ENCODE results near the gene FAM184A.

GRCh38 chr6:119012521-119012920, 65.9 kb downstream of the FAM184A start:
- TF ChIP-seq, protein P1, sequence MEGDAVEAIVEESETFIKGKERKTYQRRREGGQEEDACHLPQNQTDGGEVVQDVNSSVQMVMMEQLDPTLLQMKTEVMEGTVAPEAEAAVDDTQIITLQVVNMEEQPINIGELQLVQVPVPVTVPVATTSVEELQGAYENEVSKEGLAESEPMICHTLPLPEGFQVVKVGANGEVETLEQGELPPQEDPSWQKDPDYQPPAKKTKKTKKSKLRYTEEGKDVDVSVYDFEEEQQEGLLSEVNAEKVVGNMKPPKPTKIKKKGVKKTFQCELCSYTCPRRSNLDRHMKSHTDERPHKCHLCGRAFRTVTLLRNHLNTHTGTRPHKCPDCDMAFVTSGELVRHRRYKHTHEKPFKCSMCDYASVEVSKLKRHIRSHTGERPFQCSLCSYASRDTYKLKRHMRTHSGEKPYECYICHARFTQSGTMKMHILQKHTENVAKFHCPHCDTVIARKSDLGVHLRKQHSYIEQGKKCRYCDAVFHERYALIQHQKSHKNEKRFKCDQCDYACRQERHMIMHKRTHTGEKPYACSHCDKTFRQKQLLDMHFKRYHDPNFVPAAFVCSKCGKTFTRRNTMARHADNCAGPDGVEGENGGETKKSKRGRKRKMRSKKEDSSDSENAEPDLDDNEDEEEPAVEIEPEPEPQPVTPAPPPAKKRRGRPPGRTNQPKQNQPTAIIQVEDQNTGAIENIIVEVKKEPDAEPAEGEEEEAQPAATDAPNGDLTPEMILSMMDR (IDR thresholded peaks at IDR 0.05; ENCODE audit: control extremely low read depth in 1 of 3, insufficient read depth in 1 of 3, low read depth in 1 of 3, low read length in 3 of 3), result no peak
- no peak for TF ChIP-seq PHF8 (conservative IDR thresholded peaks at IDR 0.05; ENCODE audit: low read depth, low read length)
- no peak for TF ChIP-seq HDAC2 (IDR thresholded peaks at IDR 0.05; ENCODE audit: borderline replicate concordance in 1 of 2, low read depth in 2 of 2, low read length in 2 of 2)
